Ishikawa (cell line): Measurements from ENCODE around the gene SESN1.

Source experiments
- CEBPB ChIP-seq: IDR thresholded peaks from 2 replicates; pipeline ENCODE4 v1.6.1; 2012
- CREB1 ChIP-seq: IDR thresholded peaks from 2 replicates; pipeline ENCODE4 v1.6.1; 2012; ENCODE audit warnings: low read depth
- EGR1 ChIP-seq: IDR thresholded peaks from 2 replicates; pipeline ENCODE4 v1.6.1; 2012
- EP300 ChIP-seq: IDR thresholded peaks from 2 replicates; pipeline ENCODE4 v1.6.1; 2012; ENCODE audit warnings: borderline replicate concordance
- FOXM1 ChIP-seq: IDR thresholded peaks from 2 replicates; pipeline ENCODE4 v1.6.1; 2012; ENCODE audit warnings: low read depth, borderline replicate concordance
- MAX ChIP-seq: IDR thresholded peaks from 2 replicates; pipeline ENCODE4 v1.6.1; 2012
- NFIC ChIP-seq: IDR thresholded peaks from 2 replicates; pipeline ENCODE4 v1.6.1; 2012
- RAD21 ChIP-seq: IDR thresholded peaks from 2 replicates; pipeline ENCODE4 v1.6.1; 2012; ENCODE audit warnings: low read depth
- TAF1 ChIP-seq: IDR thresholded peaks from 2 replicates; pipeline ENCODE4 v1.6.1; 2012; ENCODE audit warnings: low read depth, mild to moderate bottlenecking
- TCF12 ChIP-seq: IDR thresholded peaks from 2 replicates; pipeline ENCODE4 v1.6.1; 2012; ENCODE audit warnings: low read depth
- TEAD4 ChIP-seq: IDR thresholded peaks from 2 replicates; pipeline ENCODE4 v1.6.1; 2012
- YY1 ChIP-seq: IDR thresholded peaks from 2 replicates; pipeline ENCODE4 v1.6.1; 2012; ENCODE audit warnings: low read depth
- ZBTB7A ChIP-seq: IDR thresholded peaks from 2 replicates; pipeline ENCODE4 v1.6.1; 2012; ENCODE audit warnings: low read depth
- TF ChIP-seq, protein P1 (sequence below): IDR thresholded peaks from 2 replicates; pipeline ENCODE4 v1.6.1; 2012; ENCODE audit warnings: low read depth, mild to moderate bottlenecking
- TF ChIP-seq, protein P2 (sequence below): IDR thresholded peaks from 2 replicates; pipeline ENCODE4 v1.6.1; 2012

The SESN1 gene

GRCh38 chr6:108957221-108957620, 137.4 kb downstream of the SESN1 start:
- TF ChIP-seq CEBPB (no peak), RAD21 (no peak), CREB1 (no peak), TEAD4 (no peak), YY1 (no peak), MAX (no peak), EP300 (no peak), FOXM1 (no peak), TAF1 (no peak), ZBTB7A (no peak), EGR1 (no peak), TCF12 (no peak), NFIC (no peak)
- TF ChIP-seq, protein P1, sequence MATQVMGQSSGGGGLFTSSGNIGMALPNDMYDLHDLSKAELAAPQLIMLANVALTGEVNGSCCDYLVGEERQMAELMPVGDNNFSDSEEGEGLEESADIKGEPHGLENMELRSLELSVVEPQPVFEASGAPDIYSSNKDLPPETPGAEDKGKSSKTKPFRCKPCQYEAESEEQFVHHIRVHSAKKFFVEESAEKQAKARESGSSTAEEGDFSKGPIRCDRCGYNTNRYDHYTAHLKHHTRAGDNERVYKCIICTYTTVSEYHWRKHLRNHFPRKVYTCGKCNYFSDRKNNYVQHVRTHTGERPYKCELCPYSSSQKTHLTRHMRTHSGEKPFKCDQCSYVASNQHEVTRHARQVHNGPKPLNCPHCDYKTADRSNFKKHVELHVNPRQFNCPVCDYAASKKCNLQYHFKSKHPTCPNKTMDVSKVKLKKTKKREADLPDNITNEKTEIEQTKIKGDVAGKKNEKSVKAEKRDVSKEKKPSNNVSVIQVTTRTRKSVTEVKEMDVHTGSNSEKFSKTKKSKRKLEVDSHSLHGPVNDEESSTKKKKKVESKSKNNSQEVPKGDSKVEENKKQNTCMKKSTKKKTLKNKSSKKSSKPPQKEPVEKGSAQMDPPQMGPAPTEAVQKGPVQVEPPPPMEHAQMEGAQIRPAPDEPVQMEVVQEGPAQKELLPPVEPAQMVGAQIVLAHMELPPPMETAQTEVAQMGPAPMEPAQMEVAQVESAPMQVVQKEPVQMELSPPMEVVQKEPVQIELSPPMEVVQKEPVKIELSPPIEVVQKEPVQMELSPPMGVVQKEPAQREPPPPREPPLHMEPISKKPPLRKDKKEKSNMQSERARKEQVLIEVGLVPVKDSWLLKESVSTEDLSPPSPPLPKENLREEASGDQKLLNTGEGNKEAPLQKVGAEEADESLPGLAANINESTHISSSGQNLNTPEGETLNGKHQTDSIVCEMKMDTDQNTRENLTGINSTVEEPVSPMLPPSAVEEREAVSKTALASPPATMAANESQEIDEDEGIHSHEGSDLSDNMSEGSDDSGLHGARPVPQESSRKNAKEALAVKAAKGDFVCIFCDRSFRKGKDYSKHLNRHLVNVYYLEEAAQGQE = no peak
- TF ChIP-seq, protein P2, sequence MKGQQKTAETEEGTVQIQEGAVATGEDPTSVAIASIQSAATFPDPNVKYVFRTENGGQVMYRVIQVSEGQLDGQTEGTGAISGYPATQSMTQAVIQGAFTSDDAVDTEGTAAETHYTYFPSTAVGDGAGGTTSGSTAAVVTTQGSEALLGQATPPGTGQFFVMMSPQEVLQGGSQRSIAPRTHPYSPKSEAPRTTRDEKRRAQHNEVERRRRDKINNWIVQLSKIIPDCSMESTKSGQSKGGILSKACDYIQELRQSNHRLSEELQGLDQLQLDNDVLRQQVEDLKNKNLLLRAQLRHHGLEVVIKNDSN = no peak

DNA sequence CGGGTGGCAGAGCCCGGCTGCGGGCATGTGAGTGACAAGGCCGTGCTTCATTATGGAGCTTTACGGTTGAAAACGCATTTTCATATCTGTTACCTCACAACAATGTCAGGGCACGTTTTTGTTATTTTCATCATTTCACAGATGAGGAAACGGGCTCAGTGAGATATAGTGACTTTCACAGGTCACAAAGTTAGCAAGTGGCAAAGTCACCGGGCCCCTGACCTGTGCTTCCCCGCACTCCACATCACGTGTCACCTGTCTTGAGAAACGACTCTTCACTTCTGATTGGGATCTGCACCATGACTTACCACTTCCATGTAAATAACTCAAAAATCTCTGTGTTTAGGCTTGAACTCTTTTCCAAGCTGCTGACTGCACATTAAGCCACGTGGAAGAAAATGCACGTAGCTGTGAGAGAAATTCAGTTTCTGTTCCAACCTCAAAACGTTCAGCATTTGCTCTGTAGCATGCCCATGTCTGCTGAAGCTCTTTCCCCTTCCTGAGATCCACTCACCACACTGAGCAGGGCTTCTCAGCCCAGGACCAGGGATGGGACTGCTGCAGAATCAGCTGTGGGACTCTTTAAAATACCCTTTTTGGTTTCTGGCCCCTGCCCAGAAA, 139.2 kb downstream of the SESN1 start:
- no peak for TF ChIP-seq EGR1
- TF ChIP-seq, protein P2 = no peak

- no peak for TF ChIP-seq ZBTB7A
Measured at GRCh38 chr6:108953681-108954080, 141.0 kb downstream of the SESN1 start.

GRCh38 chr6:108952776-108953486, 141.7 kb downstream of the SESN1 start:
- no peak for TF ChIP-seq TEAD4
- no peak for TF ChIP-seq ZBTB7A
- no peak for TF ChIP-seq MAX
- TF ChIP-seq CEBPB = no peak
- TF ChIP-seq RAD21 = no peak

GRCh38 chr6:108951351-108951953, 143.2 kb downstream of the SESN1 start:
- TF ChIP-seq YY1 (no peak), EP300 (no peak), FOXM1 (no peak), RAD21 (no peak), TAF1 (no peak), CREB1 (no peak), MAX (no peak), CEBPB (no peak), NFIC (no peak), EGR1 (no peak), TEAD4 (no peak), TCF12 (no peak), ZBTB7A (no peak)
- TF ChIP-seq, protein P1 = no peak
- TF ChIP-seq, protein P2 = no peak
